GM15510 (cell line): Measurements from ENCODE around the gene GARIN5B.

Source experiments
- POLR2A ChIP-seq: IDR thresholded peaks from 3 replicates; pipeline ENCODE4 v1.6.1; 2011; ENCODE audit warnings: borderline replicate concordance; ENCODE audit not compliant: insufficient read length; ENCODE audit errors: extremely low read depth

Gene GARIN5B

DNA sequence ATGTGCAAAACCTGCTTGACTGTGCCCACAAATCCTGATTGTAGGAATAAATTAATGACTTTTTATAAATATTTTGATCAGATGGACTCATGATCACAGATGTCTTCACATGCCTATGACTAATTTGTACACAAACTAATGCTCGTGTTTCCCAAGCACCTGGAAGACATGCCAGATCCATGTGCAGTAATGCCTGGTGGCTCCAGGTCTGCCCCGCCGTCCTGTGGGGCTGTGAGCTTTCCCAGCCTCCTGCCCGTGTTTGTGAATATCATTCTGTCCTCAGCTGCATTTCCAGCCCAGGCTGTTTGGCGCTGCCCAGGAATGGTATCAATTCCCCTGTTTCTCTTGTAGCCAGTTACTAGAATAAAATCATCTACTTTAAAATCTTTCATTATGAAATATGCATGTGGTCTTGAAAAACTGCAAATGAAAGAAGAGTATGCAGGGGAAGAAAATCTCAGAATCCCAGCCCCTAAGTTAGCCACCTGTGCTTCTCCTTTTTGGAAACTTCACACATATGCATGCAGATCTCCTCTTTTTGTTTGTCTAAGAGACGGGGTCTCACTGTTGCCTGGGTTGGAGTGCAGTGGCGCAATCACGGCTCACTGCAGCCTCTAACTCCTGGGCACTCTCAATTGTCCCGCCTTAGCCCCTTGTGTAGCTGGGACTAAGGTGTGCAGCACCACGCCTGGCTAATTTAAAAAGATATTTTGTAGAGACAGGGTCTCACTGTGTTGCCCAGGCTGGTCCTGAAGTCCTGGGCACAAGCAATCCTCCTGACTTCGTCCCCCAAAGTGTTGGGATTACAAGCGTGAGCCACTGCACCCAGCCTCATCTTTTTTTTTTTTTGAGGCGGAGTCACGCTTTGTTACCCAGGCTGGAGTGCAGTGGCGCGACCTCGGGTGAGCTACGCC, 28.9 kb upstream of the GARIN5B start:
- TF ChIP-seq POLR2A: no peak

DNA sequence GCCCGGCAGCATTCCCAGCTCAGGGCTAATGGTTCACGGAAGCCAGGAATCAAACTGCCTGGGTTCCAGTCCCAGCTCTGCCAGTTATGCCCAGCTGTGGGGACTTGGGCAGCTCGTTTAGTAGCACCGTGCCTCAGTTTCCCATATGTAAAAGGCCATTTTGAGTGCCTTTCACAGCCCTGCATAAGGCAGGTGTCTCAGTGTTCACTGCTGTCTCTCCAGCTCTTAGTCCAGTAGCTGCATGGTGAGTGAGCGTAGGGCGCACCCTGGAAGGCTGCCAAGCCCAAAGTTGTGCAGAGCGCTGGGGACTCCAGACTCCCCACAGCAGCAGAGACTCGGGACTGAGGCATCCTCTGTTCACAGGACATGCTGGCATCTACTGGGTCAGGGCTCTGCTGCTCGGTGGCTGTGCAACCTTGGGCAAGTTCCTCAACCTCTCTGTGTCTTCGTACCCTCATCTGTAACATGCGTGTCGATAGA, 28.2 kb upstream of the GARIN5B start:
- no peak for TF ChIP-seq POLR2A

DNA sequence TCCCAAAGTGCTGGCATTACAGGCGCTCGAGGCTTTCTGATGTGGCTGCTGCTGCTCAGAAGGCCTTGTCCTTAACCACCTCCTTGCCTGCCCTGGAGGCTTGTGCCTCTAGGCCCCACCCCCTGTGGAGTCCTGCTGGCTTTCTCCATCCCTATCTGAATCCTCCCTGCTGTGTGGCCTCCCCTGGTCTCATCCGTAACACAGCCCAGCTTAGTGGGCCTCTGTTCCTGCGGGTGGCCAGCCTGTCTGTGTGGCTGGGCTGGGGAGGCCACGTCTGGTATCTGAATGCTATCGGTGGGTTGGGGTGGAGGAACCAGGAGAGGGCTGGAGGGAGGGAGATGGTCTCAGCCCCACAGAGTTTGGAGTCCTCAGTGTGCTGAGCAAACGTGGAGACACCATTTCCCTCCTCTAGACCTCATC, 27.4 kb upstream of the GARIN5B start:
- peak; percentile 10 for TF ChIP-seq POLR2A

DNA sequence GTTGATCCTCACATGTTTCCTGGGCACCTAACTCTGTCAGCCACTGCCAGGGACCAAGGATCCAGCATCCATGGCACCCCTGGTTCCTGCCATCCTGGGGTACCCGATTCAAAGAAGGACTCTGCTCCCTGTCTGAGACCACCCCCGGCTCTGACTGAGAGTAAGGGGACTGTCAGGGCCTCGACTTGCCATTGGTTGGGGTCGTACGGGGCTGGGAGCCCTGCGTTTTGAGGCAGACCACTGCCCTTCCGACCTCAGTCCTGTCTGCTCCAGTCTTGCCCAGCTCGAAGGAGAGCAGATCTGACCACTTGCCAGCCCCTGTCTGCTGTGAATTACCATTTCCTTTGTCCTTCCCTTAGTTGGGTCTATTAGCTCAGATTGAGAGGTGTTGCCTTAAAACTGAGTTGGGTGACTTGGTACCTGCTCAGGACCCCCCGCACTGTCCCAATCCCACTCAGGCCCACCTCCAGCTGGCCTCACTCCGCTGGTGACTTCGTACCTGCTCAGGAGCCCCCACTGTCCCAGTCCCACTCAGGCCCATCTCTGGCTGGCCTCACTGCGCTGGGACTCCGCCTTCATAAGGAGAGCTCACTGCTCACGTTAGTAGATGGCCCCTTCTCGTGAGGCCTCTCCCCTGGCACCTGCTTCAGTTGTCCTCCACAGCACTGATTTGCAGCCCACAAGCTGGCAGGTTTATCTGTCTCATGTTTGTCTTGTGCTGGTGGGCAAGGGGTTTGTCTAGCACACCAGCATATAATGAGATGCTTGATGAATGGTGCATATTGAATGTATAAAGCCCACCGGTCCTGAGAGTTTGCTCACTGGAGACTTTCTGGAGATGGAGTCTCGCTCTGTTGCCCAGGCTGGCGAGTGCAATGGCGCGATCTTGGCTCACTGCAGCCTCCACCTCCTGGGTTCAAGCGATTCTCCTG, 26.6 kb upstream of the GARIN5B start:
- TF ChIP-seq POLR2A: peak; percentile 7

DNA sequence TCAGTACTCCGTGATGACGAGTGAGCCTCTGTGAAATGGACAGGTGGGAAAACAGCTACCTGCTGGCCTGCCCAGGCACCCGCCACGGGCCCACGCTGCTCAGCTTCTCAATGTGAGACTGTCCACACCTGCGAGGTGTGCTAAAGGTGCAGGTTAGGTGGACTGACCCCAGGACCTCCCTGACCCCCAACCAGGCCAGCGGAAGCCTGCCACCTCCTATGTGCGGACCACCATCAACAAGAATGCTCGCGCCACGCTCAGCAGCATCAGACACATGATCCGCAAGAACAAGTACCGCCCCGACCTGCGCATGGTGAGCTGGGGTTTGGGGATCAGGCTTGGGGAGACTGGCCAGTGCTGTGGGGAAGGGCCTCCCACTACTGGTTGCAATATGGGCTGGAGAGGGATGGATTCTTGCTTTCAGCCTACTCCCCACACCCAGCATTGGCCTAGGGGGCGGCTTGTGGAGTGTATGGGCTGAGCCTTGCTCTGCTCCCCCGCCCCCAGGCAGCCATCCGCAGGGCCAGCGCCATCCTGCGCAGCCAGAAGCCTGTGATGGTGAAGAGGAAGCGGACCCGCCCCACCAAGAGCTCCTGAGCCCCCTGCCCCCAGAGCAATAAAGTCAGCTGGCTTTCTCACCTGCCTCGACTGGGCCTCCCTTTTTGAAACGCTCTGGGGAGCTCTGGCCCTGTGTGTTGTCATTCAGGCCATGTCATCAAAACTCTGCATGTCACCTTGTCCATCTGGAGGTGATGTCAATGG, 24.9 kb upstream of the GARIN5B start:
- TF ChIP-seq POLR2A: no peak

DNA sequence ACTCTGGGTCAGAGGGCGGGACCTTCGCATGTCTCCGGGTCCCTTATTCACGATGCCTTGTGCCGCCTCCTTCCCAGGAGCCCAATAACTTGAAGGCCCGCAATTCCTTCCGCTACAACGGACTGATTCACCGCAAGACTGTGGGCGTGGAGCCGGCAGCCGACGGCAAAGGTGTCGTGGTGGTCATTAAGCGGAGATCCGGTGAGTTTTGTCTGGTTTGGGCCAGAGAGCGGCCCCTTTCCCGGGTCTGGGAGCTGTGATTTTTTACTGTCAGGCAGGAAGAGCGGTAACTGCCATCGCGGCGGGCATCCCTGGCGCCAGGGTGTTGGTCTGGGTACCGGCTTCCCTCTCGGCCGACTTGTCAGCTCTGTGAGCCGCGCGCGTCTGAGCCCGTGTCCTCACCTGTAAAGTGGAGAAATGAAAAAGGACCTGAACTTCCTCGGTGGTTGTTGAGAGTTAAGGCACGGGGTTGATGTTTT, 23.5 kb upstream of the GARIN5B start:
- no peak for TF ChIP-seq POLR2A

DNA sequence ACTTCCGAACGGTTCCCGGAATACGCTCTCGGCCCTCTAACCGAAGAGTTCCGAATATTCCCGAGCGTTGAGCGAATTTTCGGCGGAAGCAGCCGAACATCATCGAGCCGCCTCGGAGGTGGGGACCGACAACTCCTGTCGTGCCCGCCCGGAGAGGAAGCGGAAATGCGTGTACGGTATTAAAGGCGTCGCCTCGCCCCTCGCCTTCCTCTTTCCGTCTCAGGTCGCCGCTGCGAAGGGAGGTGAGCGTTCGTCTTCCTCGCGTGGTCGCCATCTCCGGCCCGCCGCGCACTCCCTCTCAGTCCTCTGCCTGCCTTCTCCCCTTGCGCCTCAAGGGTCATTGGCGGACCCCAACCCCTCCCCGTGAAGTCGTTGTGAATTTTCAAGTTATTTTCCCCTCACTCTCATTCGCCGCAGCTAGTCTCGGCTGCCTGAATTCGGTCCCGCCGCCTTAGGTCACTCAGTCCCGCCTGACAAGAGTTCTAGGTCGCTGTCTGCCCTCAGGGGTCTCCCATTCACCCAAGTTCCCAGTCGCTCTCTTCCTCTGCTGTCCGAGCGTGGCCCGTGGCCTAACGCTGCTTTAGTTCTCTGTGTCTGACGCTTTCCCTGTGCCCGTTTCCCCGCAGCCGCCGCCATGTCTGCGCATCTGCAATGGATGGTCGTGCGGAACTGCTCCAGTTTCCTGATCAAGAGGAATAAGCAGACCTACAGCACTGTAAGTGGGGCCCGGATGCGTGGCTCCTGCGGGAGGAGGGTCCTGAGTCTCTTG, 22.8 kb upstream of the GARIN5B start, which contains the start of gene RPL28:
TSS of gene RPL28 (plus strand) at position 209 of the 769 bp plus-strand sequence. CDS start at position 635, 426 bp downstream.
- TF ChIP-seq POLR2A: peak; percentile 100

DNA sequence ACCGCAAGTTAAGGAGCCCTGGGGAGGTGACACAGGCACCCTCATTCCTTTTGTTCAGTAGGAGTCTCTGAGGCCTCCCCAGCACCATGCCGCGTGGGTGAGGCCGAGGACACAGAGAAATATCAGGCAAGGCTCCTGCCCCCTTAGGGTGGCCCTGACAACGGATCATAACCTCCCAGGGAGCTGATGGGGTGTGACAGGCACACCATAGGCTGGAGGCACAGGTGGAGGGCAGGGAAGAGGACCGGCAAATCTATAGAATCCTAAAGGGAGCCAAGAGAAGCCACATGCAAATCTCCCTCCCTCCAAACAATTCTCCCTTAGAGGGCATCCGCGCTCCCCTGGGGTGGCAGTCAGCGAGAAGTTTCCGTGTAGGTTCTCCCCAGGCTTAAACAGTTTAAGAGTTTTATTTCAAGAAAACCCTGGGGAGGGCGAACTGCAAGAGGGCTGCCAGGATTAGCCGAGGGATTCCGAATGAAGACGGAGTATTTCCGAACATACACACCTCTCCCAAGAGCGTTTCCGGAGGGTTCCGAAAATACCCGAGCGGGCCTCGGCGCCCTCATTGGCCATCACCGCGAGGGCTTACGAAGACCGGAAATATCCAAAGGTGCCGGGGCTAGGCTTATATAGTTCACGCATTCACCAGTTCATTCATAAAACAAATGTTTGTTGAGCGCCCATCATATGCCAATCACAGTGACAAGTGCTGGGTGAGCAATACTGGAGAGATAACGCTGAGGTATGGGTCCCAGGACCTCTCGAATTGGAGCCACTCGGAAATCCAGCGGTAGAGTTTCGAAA, 22.1 kb upstream of the GARIN5B start:
- TF ChIP-seq POLR2A: no peak

DNA sequence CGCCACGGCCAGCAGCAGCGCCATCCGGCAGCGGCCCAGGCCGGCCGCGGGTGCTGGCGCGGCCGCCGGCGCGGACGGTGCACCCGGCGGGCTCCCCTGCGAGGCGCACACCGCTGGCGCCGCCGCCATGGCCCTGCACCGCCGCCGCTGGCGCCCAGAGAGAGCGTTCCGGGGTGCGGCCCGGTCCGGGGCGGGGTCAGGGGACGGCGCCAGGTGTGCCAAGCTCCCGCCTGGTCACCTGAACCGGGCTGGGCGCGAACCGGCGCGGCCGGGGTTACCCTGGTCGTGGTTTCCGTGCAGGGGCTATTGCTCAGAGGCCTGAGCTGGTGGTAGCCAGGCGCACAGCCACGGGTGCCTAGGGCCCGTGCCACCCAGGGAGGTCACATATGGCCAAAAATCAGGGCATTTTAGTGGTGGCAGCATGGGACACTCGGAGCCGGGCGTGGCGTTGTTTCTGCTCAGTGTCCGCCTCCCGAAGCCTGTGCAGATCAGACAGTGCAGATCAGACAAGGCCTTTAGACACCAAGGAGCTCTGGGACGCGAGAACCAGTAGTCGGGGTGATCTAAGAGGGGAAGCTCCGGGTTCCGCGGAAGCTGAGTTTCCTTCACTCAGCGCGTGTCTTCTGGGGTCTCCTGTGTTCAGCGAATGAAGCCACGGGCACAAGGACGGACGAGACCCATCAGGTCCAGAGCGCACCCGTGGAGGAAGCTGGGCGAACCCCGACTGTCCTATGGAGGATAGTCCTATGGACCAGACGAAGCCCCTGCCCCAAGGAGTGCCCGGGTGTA, 21.3 kb upstream of the GARIN5B start, which contains the start of gene TMEM238:
TSS of gene TMEM238 (minus strand) at position 162 of the 789 bp plus-strand sequence. CDS start at position 129, 33 bp downstream.
- TF ChIP-seq POLR2A: no peak

DNA sequence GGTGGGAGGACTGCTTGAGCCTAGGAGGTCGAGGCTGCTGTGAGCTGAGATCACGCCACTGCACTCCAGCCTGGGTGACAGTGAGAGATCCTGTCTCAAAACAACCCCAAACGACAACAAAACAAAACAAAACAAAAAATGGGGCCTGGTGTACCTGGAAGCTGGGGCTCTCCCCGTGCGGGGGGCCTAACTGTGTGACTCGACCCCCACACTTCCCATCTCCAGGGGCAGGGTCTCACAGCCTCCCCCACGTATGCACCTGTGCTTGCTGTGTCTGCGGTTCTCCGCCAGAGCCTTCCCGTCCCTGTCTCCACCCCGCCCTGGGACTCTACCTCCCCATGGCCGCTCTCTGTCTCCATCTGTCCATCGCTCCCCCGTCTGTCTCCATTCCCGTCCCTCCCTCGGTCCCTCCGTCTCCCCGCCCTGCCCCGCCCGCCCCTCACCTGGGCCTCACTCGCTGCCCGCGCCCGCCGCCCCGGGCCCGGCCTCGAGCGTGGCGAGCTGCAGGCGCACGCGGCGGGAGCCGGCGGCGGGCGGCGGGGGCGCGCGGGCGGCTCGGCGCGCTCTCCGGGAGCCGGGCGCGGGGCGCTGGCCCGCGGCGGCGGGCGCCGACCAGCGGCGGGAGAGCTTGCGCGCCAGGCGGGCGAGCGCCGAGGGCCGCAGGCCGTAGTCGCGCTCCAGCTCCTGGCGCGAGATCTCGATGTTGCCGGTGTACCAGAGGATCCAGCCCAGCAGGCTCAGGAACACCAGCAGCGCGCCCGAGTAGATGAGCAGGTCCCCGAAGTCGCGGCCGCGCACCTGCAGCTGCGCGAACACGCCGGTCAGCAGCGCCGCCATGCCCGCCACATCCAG, 20.4 kb upstream of the GARIN5B start:
- TF ChIP-seq POLR2A: peak; percentile 35

DNA sequence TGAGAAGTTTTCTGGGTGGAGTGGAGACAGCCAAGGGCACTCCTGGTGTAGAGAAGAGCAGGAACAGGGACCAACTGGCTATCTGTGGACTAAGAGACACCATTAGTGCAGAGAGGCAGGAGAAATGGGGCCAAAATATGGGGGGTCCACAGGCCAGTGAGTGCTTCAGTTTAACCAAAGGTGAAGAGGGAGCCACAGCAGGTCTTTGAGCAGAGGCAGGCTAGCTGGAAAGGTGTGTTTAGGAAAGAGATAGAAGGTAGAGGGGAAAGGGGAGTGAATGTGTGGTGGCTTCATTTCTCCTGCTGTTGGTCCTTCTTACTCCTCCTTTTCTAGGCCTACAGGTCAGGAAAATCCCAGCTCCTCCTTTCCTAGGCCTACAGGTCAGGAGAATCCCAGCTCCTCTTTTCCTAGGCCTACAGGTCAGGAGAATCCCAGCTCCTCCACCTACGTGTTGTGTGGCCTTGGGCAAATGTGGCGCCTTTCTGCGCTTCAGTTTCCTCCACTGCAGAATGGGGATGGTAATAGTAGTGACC, 19.5 kb upstream of the GARIN5B start:
- no peak for TF ChIP-seq POLR2A
